H1 (cell line): ENCODE measurements around the gene USP17L21. TPM values are rescaled to one million over a fixed set of nuclear protein-coding genes. Genes with fewer than 3 reads are reported as not detected.
"Not testable (repeated sequence)": the region's sequence is repeated elsewhere in the genome, so short reads cannot be mapped to it uniquely, and the experiment has no call there.

ENCODE experiments used
- CTCF ChIA-PET: fragments of 300-600 bp; sonication (Branson Sonifier 250); formaldehyde crosslinking; loops from one replicate; lab custom pipeline; 2021; ENCODE audit not compliant: partially characterized antibody; lab: Charles Lee
- POLR2A ChIA-PET: fragments of 300-600 bp; sonication (Branson Sonifier 250); formaldehyde crosslinking; loops from one replicate; lab custom pipeline; 2021; ENCODE audit warnings: inconsistent platforms; ENCODE audit not compliant: partially characterized antibody; lab: Charles Lee
- DNase-seq, 2 experiments: peaks; one replicate each; pipeline versions ENCODE4 v3.0.0 to v3.0.0-alpha.2; 2010 to 2022; ENCODE audit warnings: low spot score in 2 of 2, low read depth in 1 of 2, mixed read lengths in 1 of 2
- FAIRE-seq: peaks from 2 replicates; lab custom pipeline; 2011; peaks lifted over from hg19 to GRCh38; lab: Jason Lieb, UNC
- H2AFZ ChIP-seq: 2 replicates; pipeline ENCODE4 v1.8.1; 2012; ENCODE audit warnings: low read length, inconsistent platforms
- H2AK5ac ChIP-seq: 2 replicates; pipeline ENCODE4 v1.6.1; 2013; ENCODE audit warnings: low read depth, low read length
- H2BK120ac ChIP-seq: replicated peaks from 2 replicates; pipeline ENCODE3; 2013; ENCODE audit warnings: low read depth, low read length, inconsistent platforms
- H2BK12ac ChIP-seq: 2 replicates; pipeline ENCODE4 v1.6.1; 2013; ENCODE audit warnings: low read depth, low read length
- H2BK15ac ChIP-seq: 2 replicates; pipeline ENCODE4 v1.6.1; 2013; ENCODE audit warnings: low read length
- H2BK20ac ChIP-seq: 2 replicates; pipeline ENCODE4 v1.6.1; 2013; ENCODE audit warnings: low read length
- H2BK5ac ChIP-seq: 2 replicates; pipeline ENCODE4 v1.6.1; 2013; ENCODE audit warnings: low read depth, low read length
- H3K14ac ChIP-seq: 2 replicates; pipeline ENCODE4 v1.6.1; 2013; ENCODE audit warnings: inconsistent platforms; ENCODE audit not compliant: insufficient read length
- H3K18ac ChIP-seq: 2 replicates; pipeline ENCODE4 v1.6.1; 2013; ENCODE audit warnings: low read length; ENCODE audit errors: extremely low read depth
- H3K23ac ChIP-seq: 2 replicates; pipeline ENCODE4 v1.6.1; 2013; ENCODE audit warnings: inconsistent platforms; ENCODE audit not compliant: insufficient read length
- H3K23me2 ChIP-seq: 2 replicates; pipeline ENCODE4 v1.6.1; 2013; ENCODE audit warnings: low read depth, low read length
- H3K27ac ChIP-seq: 2 replicates; pipeline ENCODE4 v1.6.1; 2011; ENCODE audit warnings: low read depth, low read length, inconsistent platforms
- H3K27me3 ChIP-seq, 4 experiments: replicated peaks in 1 of 4; 1 replicate in 1 of 4; 2 replicates in 3 of 4; pipeline versions ENCODE4 v1.6.1 to v1.8.1; 2011 to 2013; ENCODE audit warnings: low read length in 3 of 4, mild to moderate bottlenecking in 3 of 4, inconsistent platforms in 2 of 4, mixed read lengths in 2 of 4, moderate library complexity in 1 of 4; ENCODE audit not compliant: control insufficient read depth in 3 of 4, insufficient read depth in 3 of 4; ENCODE audit errors: extremely low read depth in 1 of 4
- H3K36me3 ChIP-seq, 4 experiments: 2 replicates each; pipeline versions ENCODE4 v1.6.1 to v1.8.1; 2011 to 2013; ENCODE audit warnings: mild to moderate bottlenecking in 4 of 4, low read length in 3 of 4, moderate library complexity in 2 of 4, control low read depth in 1 of 4, inconsistent platforms in 1 of 4; ENCODE audit not compliant: insufficient read depth in 4 of 4, control insufficient read depth in 2 of 4
- H3K4ac ChIP-seq: replicated peaks from 2 replicates; pipeline ENCODE3; 2013; ENCODE audit warnings: low read length, low read depth, mixed read lengths, inconsistent platforms; ENCODE audit not compliant: insufficient read length
- H3K4me1 ChIP-seq, 4 experiments: replicated peaks in 1 of 4; 1 replicate in 1 of 4; 2 replicates in 3 of 4; pipeline versions ENCODE4 v1.6.1 to v1.8.1; 2011 to 2013; ENCODE audit warnings: low read length in 3 of 4, inconsistent platforms in 2 of 4, mixed read lengths in 1 of 4; ENCODE audit not compliant: insufficient read depth in 4 of 4, control insufficient read depth in 3 of 4
- H3K4me2 ChIP-seq, 2 experiments: 2 replicates each; pipeline versions ENCODE4 v1.6.1 to v1.8.1; 2011 to 2013; ENCODE audit warnings: low read depth in 2 of 2, low read length in 2 of 2, control low read depth in 1 of 2, inconsistent platforms in 1 of 2, mild to moderate bottlenecking in 1 of 2; ENCODE audit not compliant: insufficient read depth in 1 of 2
- H3K4me3 ChIP-seq, 4 experiments: fragments of 200-600, 300-600 bp in 1 of 4; sonication (generic), shearing (Covaris generic), sonication (Bioruptor Twin) in 1 of 4; 2 replicates each; pipeline versions ENCODE4 v1.5.1 to v1.8.1; 2011 to 2016; ENCODE audit warnings: low read length in 4 of 4, low read depth in 3 of 4, control low read depth in 2 of 4, inconsistent platforms in 2 of 4, mild to moderate bottlenecking in 2 of 4, mixed read lengths in 1 of 4, moderate library complexity in 1 of 4; ENCODE audit not compliant: insufficient read depth in 2 of 4; ENCODE audit errors: extremely low read depth in 1 of 4
- H3K56ac ChIP-seq: replicated peaks from 2 replicates; pipeline ENCODE3; 2013; ENCODE audit warnings: low read depth, mild to moderate bottlenecking, mixed read lengths, low read length, inconsistent platforms; ENCODE audit not compliant: insufficient read length
- H3K79me1 ChIP-seq: 2 replicates; pipeline ENCODE4 v1.6.1; 2013; ENCODE audit warnings: low read depth, low read length, control low read depth
- H3K79me2 ChIP-seq, 2 experiments: 2 replicates each; pipeline versions ENCODE4 v1.6.1 to v1.8.1; 2012 to 2013; ENCODE audit warnings: low read length in 2 of 2, mild to moderate bottlenecking in 2 of 2, inconsistent platforms in 1 of 2; ENCODE audit not compliant: insufficient read depth in 2 of 2, control insufficient read depth in 1 of 2
- H3K9ac ChIP-seq, 4 experiments: replicated peaks in 1 of 4; 1 replicate in 1 of 4; 2 replicates in 3 of 4; pipeline versions ENCODE4 v1.6.1 to v1.8.1; 2011 to 2013; ENCODE audit warnings: low read depth in 3 of 4, low read length in 3 of 4, control low read depth in 2 of 4, mild to moderate bottlenecking in 2 of 4, moderate library complexity in 2 of 4, inconsistent platforms in 1 of 4; ENCODE audit errors: extremely low read depth in 1 of 4
- H3K9me3 ChIP-seq, 2 experiments: 2 replicates each; pipeline versions ENCODE4 v1.6.1 to v1.8.1; 2012 to 2013; ENCODE audit warnings: mild to moderate bottlenecking in 2 of 2, moderate library complexity in 2 of 2, control low read depth in 1 of 2, inconsistent platforms in 1 of 2, low read depth in 1 of 2, low read length in 1 of 2, mixed read lengths in 1 of 2; ENCODE audit not compliant: insufficient read depth in 2 of 2
- H4K20me1 ChIP-seq, 2 experiments: replicated peaks in 1 of 2; 2 replicates each; pipeline versions ENCODE3 to v1.8.1; 2011 to 2013; ENCODE audit warnings: inconsistent platforms in 2 of 2, low read length in 2 of 2, mild to moderate bottlenecking in 1 of 2; ENCODE audit not compliant: insufficient read depth in 2 of 2, control insufficient read depth in 1 of 2
- H4K5ac ChIP-seq: 2 replicates; pipeline ENCODE4 v1.6.1; 2013; ENCODE audit warnings: low read length, low read depth, mixed read lengths, inconsistent platforms; ENCODE audit not compliant: insufficient read length
- H4K8ac ChIP-seq: 2 replicates; pipeline ENCODE4 v1.8.0; 2013; ENCODE audit warnings: mild to moderate bottlenecking, moderate library complexity, low read length, inconsistent platforms; ENCODE audit not compliant: insufficient read depth; ENCODE audit errors: extremely low read depth
- H4K91ac ChIP-seq: replicated peaks from 2 replicates; pipeline ENCODE3; 2013; ENCODE audit warnings: low read length, mixed read lengths, inconsistent platforms; ENCODE audit not compliant: insufficient read length
- WGBS, 2 experiments: shearing (Covaris generic) in 1 of 2; methylation state at CpG; one replicate each; pipeline versions ENCODE4 v1.1.6 to v1.1.7; 2013 to 2015; ENCODE audit warnings: low lambda C conversion rate in 2 of 2, mixed read lengths in 2 of 2, inconsistent platforms in 1 of 2, low coverage in 1 of 2, missing lambda C conversion rate in 1 of 2; ENCODE audit not compliant: insufficient replicate concordance in 2 of 2, insufficient coverage in 1 of 2, insufficient read length in 1 of 2; ENCODE audit errors: extremely low coverage in 1 of 2, missing lambda C conversion rate in 1 of 2; 5-methylcytosine and 5-hydroxymethylcytosine counted together
- polyA plus RNA-seq, 7 experiments: library from polyadenylated mRNA; depleted of rRNA in 3 of 7; stranded (reverse) in 5 of 7; unstranded in 2 of 7; fragments of >200 nt in 5 of 7; fragments of 200-250 nt in 2 of 7; gene quantifications; 1 replicate in 5 of 7; 2 replicates in 1 of 7; 4 replicates in 1 of 7; pipeline versions ENCODE4 v1.2.1 to v1.2.3, GENCODE V29; 2011 to 2013; ENCODE audit warnings: missing spikeins in 2 of 7, mixed read lengths in 2 of 7
- total RNA-seq: library from RNA; stranded (reverse); fragmentation: NEBNext Ultra II Directional; extraction: Animal tissue kit (Norgen Biotek cat#: 25700); gene quantifications from 2 replicates; pipeline ENCODE4 v1.2.1, GENCODE V29; 2021

The USP17L21 gene
- total and polyA plus RNA-seq, 2 of the 8 experiments (the other 6 are each of a cell fraction or from before 2014, with no cell fraction given), result not detected

DNA sequence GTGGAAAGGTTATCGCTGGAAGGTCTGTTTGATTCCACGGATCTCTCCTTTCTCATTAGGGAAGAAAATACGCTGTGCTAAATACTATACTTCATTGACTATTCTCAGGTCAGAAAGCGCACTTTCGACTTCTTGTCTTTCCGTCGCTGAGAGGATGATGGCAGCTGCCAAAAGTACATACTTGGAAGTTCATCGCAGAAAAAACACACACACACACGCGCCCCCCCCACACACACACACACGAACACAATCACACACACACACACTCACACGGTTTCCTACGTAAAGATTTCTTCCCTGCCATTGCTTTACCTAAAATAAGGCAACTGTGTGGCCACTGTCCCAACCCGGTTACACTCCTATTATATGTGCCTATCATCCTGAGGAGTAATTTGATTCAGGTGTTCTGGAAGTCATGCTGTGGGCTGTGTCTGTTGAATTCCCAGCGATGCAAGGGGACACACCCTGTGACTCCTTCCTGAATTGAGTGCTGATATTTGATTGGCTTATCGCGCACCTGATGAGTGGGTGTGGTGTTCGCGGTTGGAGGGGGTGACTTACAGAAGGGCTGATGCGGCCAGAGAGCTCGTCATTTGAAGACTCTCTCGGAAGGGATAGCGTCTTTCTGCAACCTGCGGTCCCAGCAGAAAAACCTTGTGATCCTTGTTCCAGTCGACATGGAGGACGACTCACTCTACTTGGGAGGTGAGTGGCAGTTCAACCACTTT is 14.6 kb upstream of the USP17L21 start, which contains the start of gene USP17L18:
Gene USP17L18, plus strand, starts transcription at position 678 of the 728 bp plus-strand sequence. Its CDS starts 0 bp downstream, at position 678.
- H4K91ac ChIP-seq, H2BK15ac ChIP-seq: not testable (repeated sequence)

DNA sequence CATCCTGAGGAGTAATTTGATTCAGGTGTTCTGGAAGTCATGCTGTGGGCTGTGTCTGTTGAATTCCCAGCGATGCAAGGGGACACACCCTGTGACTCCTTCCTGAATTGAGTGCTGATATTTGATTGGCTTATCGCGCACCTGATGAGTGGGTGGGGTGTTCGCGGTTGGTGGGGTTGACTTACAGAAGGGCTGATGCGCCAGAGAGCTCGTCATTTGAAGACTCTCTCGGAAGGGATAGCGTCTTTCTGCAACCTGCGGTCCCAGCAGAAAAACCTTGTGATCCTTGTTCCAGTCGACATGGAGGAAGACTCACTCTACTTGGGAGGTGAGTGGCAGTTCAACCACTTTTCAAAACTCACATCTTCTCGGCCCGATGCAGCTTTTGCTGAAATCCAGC is 9.6 kb upstream of the USP17L21 start, which contains the start of gene USP17L19:
Gene USP17L19, plus strand, starts transcription at position 301 of the 400 bp plus-strand sequence. Its CDS starts 0 bp downstream, at position 301.
- H2BK12ac ChIP-seq, H3K4me1 ChIP-seq, H2BK20ac ChIP-seq, H4K5ac ChIP-seq, H4K8ac ChIP-seq, POLR2A ChIA-PET, H2BK15ac ChIP-seq, CTCF ChIA-PET, H3K9me3 ChIP-seq, H2BK120ac ChIP-seq, DNase-seq, H3K27ac ChIP-seq, H3K27me3 ChIP-seq, H3K56ac ChIP-seq, H4K20me1 ChIP-seq, FAIRE-seq, H3K23me2 ChIP-seq, H3K79me2 ChIP-seq, H3K14ac ChIP-seq, H3K4me2 ChIP-seq, H3K4ac ChIP-seq, H2AFZ ChIP-seq, H3K9ac ChIP-seq, H2BK5ac ChIP-seq, H3K4me3 ChIP-seq, H2AK5ac ChIP-seq, H3K23ac ChIP-seq, H3K79me1 ChIP-seq, H3K18ac ChIP-seq, H4K91ac ChIP-seq, H3K36me3 ChIP-seq: not testable (repeated sequence)
- WGBS, 2 experiments, result no CpG with 5 or more reads among the region's 13 CpGs

More for the DNA sequence above, 14.6 kb upstream of the USP17L21 start, which contains the start of gene USP17L18:
- H3K36me3 ChIP-seq, POLR2A ChIA-PET, H3K9me3 ChIP-seq, H3K18ac ChIP-seq, H4K8ac ChIP-seq, H3K9ac ChIP-seq, H2BK12ac ChIP-seq, H4K5ac ChIP-seq, H2BK120ac ChIP-seq, H3K27me3 ChIP-seq, H3K27ac ChIP-seq, H3K4ac ChIP-seq, H3K23ac ChIP-seq, H2BK20ac ChIP-seq, H2AFZ ChIP-seq, H3K79me2 ChIP-seq, H3K56ac ChIP-seq, H3K14ac ChIP-seq, FAIRE-seq, H3K4me2 ChIP-seq, H4K20me1 ChIP-seq, H3K23me2 ChIP-seq, DNase-seq, H2AK5ac ChIP-seq, H3K79me1 ChIP-seq, H3K4me1 ChIP-seq, H2BK5ac ChIP-seq, CTCF ChIA-PET, H3K4me3 ChIP-seq: not testable (repeated sequence)
- 93% methylated on average over 22 of the region's 26 CpGs; no CpG with 5 or more reads in 1 of the 2 experiments for whole genome bisulfite sequencing, 2 experiments
